HL-60/S4 treated with retinoic acid at 250 ng/mL for 4 days and 3 days (cell line): Measurements from ENCODE around the gene CCDC187.

Experiments
- in situ Hi-C: fragments of 300-500 bp; cut with MboI; formaldehyde crosslinking; loops from 2 replicates; pipeline ENCODE4 v1.7.0; 2022; ENCODE audit warnings: low sequenced_read_pairs

The CCDC187 gene

DNA sequence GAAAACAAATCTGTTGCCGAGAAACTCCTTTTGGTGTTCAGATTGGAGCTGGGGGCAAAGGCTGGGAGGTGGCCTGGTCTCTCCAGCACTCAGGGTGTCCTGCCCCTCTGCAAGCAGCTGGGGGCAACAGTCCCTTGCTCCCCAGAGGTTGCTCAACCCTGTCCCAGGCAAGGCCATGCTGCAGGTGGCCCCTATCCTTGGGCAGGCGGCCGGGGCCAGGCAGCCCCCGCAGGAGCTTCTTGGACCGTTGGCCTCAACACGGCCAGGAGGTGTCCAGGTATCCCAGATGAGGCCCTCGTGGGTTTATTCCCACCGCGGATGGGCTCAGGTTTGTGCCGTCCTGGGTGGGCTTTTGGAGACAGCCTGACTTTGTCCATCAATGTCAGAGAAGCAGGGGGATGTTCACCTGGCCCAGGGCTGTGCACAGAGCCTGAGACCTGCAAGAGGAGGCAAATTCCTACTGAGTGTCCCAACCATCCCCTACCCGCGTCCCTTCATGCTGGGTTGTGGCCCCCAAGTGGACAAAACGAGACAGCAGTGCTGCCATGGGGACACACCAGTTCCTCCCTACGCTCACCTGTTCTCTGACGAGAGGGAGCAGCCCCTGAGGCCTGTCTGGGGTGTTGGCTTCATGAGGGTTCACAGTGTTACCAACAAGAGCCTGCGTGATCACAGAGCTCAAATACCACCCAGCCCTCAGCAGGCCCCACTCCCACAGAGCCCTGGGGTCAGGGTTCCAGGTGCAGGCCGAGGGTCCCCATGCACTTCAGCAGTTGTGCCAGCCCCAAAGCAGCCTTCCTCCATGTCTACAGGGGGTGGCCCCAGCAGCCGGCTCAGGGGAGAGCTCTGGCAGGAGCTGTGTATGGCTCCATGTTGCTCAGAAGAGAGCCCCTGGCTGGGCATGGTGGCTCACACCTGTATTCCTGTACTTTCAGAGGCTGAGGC is 9.5 kb upstream of the CCDC187 start:
- in situ Hi-C loops, result no loop called here

- in situ Hi-C loops, result no loop called here
Observed at GRCh38 chr9:136312436-136312835, 8.5 kb upstream of the CCDC187 start.

- in situ Hi-C loops, result no loop called here
Observed at GRCh38 chr9:136312009-136312375, 8.1 kb upstream of the CCDC187 start.

- in situ Hi-C loops, result no loop called here
Observed at GRCh38 chr9:136311051-136312008, 7.4 kb upstream of the CCDC187 start.

DNA sequence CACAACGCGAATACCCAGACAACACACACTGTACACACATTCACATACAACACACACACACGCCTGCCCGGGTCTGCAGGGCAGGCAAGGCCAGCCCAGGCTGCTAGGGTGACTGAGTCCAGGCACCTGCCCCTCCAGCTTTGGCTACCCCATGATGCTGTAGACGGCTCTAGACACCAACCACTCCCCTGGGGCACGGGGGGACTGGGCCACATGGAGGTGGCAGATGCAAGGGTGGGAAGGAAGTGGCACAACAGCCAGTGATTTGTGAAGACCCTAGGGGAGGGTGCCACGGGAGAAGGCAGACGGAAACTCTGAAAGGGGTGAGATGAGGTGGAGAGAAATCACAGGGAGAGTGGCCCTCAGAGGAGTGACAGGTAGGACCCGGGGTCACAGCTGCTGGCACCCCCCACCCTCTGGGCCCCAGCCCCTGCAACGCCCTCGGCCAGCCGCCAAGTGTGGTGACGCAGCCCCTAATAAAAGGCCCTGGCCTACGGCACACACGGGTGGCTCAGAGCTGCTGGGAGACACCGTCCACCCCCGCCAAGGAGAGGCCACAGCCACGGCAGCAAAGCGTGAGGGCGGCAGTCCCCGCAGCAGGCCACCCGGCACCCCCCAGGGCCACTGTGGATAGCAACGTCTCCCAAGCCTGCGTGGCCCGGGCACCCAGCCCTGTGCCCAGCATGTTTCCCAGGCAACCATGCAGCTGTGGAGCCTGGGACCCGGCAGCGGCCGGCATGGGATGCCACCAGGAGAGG is 6.6 kb upstream of the CCDC187 start:
- in situ Hi-C loops, result no loop called here

DNA sequence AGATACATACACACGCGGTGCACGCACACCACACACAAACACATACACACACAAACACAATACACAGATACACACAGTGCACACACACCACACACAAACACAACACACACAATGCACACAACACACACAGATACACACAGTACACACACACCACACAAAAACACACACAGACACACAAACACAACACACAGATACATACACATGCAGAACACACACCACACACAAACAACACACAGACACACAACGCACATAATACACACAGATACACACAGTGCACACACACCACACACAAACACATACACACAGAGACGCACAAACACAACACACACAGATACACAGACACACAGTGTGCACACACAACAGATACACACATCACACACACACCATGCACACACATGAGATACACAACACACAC is 5.9 kb upstream of the CCDC187 start:
- in situ Hi-C loops, result no loop called here

GRCh38 chr9:136309101-136309801 is 5.4 kb upstream of the CCDC187 start:
- in situ Hi-C loops, result no loop called here

GRCh38 chr9:136308702-136309053 is 4.8 kb upstream of the CCDC187 start:
- in situ Hi-C loops, result no loop called here

DNA sequence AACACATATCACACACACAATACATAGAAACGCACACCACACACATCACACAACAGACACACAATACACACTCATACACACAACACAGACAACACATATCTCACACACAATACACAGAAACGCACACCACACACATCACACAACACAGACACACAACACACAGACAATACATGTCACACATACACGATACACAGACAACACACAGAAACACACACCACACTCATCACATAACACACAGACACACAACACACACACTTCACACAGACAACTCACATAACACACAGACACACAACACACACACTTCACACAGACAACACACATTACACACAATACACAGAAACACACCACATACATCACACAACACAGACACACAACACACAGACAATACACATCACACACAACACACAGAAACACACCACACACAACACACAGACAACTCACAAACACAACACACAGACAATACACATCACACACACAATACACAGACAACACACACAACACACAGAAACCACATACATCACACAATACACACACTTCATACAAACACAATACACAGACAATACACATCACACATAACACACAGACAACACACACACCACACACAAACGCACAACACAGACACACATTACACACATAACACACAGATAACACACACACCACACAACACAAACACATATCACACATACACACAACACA is 4.3 kb upstream of the CCDC187 start:
- in situ Hi-C loops, result no loop called here

- in situ Hi-C loops, result no loop called here
Observed at GRCh38 chr9:136307215-136307750, 3.4 kb upstream of the CCDC187 start.

DNA sequence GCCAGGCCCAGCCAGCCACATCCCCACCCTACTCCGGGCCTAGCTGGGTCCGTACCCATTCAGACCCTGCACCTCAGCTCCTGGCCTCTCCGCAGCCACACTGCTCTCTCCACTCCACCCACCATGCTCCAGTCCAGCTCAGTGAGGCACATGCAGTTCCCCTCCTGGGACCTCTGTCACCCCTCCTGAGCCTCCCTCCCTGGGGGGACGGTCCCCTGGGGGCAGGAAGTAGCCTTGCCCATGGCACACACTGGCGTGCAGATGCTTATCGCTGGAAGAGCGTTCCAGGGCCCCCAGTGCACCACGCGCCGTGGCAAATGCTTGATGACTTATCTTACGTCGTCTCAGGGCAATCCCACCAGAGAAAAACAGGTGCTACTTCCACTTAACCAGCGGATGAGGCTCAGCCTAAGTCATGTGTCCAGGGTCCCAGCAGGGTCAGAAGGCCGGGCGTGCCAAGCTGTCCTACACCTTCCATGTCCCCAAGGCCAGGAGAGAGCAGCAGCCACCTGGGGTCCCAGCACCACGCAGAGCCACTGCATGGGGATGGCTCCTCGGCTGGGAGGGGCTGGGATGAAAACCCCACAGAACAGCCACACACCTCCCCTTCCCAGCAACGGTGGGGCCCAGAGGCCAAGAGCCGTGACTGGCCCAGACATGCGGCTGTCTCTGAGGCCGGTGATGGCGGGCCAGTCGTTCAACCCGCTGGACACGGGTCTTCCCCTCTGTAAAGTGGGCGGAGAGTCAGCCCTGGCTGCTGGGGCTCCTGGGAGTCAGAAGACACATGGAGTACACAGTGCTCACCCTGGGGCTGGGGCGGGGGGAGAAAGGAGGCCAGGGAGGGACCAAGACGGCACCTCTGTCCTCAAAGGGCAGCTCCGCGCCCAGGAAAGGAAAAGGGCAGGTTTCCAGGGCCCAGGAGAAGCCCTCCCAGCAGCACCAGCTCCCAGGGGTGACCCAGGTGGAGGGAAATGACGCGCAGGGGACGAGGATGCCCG is 2.6 kb upstream of the CCDC187 start:
- in situ Hi-C loops, result no loop called here

DNA sequence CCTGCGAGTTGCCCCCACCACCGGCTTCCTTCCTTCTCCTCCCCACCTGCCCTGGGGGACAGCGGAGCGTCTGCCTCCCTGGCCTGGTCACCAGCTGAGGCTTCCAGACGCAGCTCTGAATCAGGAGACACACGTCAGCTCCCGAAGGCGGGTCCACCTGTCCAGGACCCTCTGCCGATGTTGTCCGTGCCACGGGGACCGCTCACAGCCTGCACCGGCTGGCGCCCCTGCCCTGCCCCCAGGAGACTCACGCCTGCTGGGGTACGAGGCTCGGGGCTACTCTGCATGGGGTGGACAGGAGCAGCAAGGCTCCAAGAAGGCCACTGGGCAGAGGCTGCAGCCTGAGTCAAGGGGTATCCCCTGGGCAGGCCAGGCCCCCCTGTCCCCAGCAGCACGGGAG is 1.9 kb upstream of the CCDC187 start:
- in situ Hi-C loops, result no loop called here

- in situ Hi-C loops, result no loop called here
Observed at GRCh38 chr9:136304981-136305380, 1.1 kb upstream of the CCDC187 start.

GRCh38 chr9:136304456-136304855 is 562 bp upstream of the CCDC187 start:
- in situ Hi-C loops, result no loop called here

DNA sequence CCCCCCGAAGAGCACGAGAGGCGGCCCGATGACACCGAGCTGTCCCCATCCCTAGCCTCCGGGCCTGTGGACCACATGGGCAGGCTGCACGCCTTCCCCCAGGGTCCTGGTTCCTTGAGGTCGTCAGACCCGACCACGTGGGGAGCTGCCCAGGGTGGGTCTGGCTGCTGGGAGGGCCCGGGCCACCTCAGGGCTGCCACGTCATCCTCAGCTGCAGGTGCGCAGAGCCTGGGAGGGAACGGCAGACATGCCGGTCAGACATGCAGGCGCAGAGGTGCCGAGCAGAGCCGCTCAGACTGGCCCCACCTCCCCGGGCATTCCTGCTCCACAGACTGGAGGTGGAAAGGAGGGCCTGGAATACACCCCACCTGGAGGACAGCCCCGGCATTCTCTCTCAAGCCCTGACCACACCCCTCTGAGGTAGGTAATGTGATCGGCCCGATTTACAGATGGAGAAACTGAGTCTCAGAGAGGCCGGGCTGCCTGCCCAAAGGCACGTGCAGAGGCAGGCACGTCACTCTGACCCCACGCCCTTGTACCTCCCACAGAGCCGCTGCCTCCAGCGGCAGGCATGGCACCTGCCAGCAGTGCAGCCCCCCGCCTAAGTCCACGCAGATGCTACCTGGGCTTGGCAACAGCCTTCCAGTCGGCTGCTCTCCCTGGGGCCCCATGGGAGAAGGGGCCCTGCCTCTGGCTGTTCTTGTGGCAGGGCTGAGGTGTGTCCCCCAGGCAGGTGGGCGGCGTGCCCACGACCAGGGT is 649 bp downstream of the CCDC187 start:
- in situ Hi-C loops, result no loop called here

DNA sequence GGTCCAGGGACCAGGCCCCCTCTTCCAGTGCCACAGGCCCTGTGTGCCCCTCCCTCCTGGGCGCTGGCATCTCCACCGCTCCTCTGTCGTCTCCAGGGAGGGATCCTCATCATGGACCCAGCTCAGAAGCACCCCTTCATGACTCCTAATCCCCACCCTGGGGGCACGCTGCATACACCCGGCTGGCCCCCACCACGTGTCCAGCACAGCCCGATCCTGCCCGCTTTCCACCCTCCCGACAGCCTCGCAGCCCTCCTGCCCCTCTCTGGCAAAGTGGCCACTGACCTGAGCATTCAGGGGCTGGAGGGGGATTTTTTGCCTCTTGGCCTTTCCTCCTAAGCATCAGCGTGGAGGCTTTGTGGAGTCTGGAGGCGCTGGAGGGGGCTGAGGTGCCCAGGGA is 1.4 kb downstream of the CCDC187 start:
- in situ Hi-C loops, result no loop called here

DNA sequence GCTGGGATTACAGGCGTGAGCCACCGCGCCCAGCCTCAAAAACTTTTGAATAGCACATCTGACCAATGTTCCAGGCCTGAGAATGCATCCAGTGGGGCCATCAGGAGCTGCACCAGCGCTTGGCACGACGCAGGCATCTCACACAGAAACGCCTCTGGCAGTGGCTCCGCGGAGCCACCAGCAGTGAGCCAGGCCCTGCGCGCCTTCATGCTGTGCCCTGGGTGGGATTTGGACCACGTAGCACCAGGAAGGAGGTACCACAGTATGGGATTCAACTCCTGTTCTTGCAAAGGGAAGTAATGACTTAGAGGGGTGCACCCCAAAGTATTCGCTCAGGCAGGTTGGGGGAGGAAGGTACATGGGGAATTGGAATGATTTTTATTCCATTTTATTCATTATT is 3.0 kb downstream of the CCDC187 start:
- in situ Hi-C loops, result no loop called here
